CD14-positive monocyte (primary cell): ENCODE data around the gene CHN1. TPM values are rescaled to one million over a fixed set of nuclear protein-coding genes. Genes with fewer than 3 reads are reported as not detected.

ENCODE experiments used
- DNase-seq, 3 donors: peaks; one replicate each; pipeline ENCODE4 v3.0.0-alpha.2; 2011 to 2022
- H2AFZ ChIP-seq: 2 replicates; pipeline ENCODE4 v1.6.0; 2012; ENCODE audit warnings: mild to moderate bottlenecking, low read depth, low read length, inconsistent platforms; ENCODE audit not compliant: insufficient read depth, poor library complexity, severe bottlenecking
- H3K27ac ChIP-seq, 2 donors: 1 replicate in 1 of 2; 2 replicates in 1 of 2; pipeline ENCODE4 v1.5.1; 2012 to 2013; ENCODE audit warnings: low read length in 2 of 2, control low read depth in 1 of 2, inconsistent platforms in 1 of 2, low read depth in 1 of 2, mild to moderate bottlenecking in 1 of 2
- H3K27me3 ChIP-seq, 2 donors: one replicate each; pipeline versions ENCODE4 v1.6.0 to v1.6.1; 2011 to 2013; ENCODE audit warnings: low read length in 2 of 2; ENCODE audit not compliant: control insufficient read depth in 2 of 2, insufficient read depth in 2 of 2
- H3K36me3 ChIP-seq, 2 donors: replicated peaks in 1 of 2; 1 replicate in 1 of 2; 2 replicates in 1 of 2; pipeline versions ENCODE4 v1.5.1 to v1.6.1; 2012 to 2013; ENCODE audit warnings: low read length in 2 of 2, control low read depth in 1 of 2, inconsistent platforms in 1 of 2, mild to moderate bottlenecking in 1 of 2; ENCODE audit not compliant: insufficient read depth in 2 of 2, control insufficient read depth in 1 of 2
- H3K4me1 ChIP-seq, 2 donors: 1 replicate in 1 of 2; 2 replicates in 1 of 2; pipeline versions ENCODE4 v1.5.1 to v1.6.1; 2012 to 2013; ENCODE audit warnings: low read length in 2 of 2, control low read depth in 1 of 2, inconsistent platforms in 1 of 2, mild to moderate bottlenecking in 1 of 2, moderate library complexity in 1 of 2; ENCODE audit not compliant: insufficient read depth in 2 of 2, control insufficient read depth in 1 of 2
- H3K4me2 ChIP-seq: replicated peaks from 2 replicates; pipeline ENCODE3; 2012; ENCODE audit warnings: low read length, moderate library complexity, mild to moderate bottlenecking; ENCODE audit not compliant: poor library complexity, severe bottlenecking; ENCODE audit errors: extremely low read depth
- H3K4me3 ChIP-seq, 3 experiments: fragments of 200-600 bp in 1 of 3; sonication (generic) in 1 of 3; replicated peaks in 1 of 3; 1 replicate in 2 of 3; 2 replicates in 1 of 3; pipeline ENCODE4 v1.5.1; 2011 to 2013; ENCODE audit warnings: low read length in 3 of 3, mild to moderate bottlenecking in 3 of 3, control low read depth in 2 of 3, low read depth in 2 of 3, inconsistent platforms in 1 of 3, moderate library complexity in 1 of 3
- H3K79me2 ChIP-seq: 2 replicates; pipeline ENCODE4 v1.6.0; 2012; ENCODE audit warnings: mild to moderate bottlenecking, control low read depth, inconsistent platforms, low read length, moderate library complexity; ENCODE audit not compliant: insufficient read depth
- H3K9ac ChIP-seq: 2 replicates; pipeline ENCODE4 v1.6.0; 2017; ENCODE audit warnings: low read length, mild to moderate bottlenecking; ENCODE audit not compliant: insufficient read depth, poor library complexity, severe bottlenecking
- H3K9me3 ChIP-seq, 2 donors: replicated peaks in 1 of 2; 1 replicate in 1 of 2; 2 replicates in 1 of 2; pipeline versions ENCODE4 v1.5.1 to v1.6.1; 2012 to 2013; ENCODE audit warnings: low read length in 2 of 2, control low read depth in 1 of 2; ENCODE audit not compliant: control insufficient read depth in 1 of 2, insufficient read depth in 1 of 2
- H4K20me1 ChIP-seq: 2 replicates; pipeline ENCODE4 v1.6.0; 2012; ENCODE audit warnings: mild to moderate bottlenecking, low read length, control low read depth, moderate library complexity; ENCODE audit not compliant: insufficient read depth
- H3K27ac Mint-ChIP-seq, 7 donors: one replicate each; pipeline ENCODE4 v1.8.0; 2020; ENCODE audit warnings: mild to moderate bottlenecking in 7 of 7, mixed read lengths in 7 of 7, moderate library complexity in 6 of 7, inconsistent platforms in 2 of 7
- H3K27me3 Mint-ChIP-seq, 3 donors: one replicate each; pipeline ENCODE4 v1.8.0; 2021 to 2022; ENCODE audit warnings: low read depth in 3 of 3, mild to moderate bottlenecking in 3 of 3, mixed read lengths in 3 of 3, moderate library complexity in 3 of 3, inconsistent platforms in 1 of 3
- H3K36me3 Mint-ChIP-seq, 2 donors: one replicate each; pipeline ENCODE4 v1.8.0; 2020; ENCODE audit warnings: mixed read lengths in 2 of 2, inconsistent platforms in 1 of 2, mild to moderate bottlenecking in 1 of 2
- H3K4me1 Mint-ChIP-seq: one replicate; pipeline ENCODE4 v1.8.0; 2020; ENCODE audit warnings: mild to moderate bottlenecking, mixed read lengths
- H3K4me3 Mint-ChIP-seq, 2 donors: one replicate each; pipeline ENCODE4 v1.8.0; 2020; ENCODE audit warnings: mild to moderate bottlenecking in 2 of 2, mixed read lengths in 2 of 2, moderate library complexity in 1 of 2
- H3K9me3 Mint-ChIP-seq, 7 donors: one replicate each; pipeline ENCODE4 v1.8.0; 2020 to 2022; ENCODE audit warnings: mixed read lengths in 7 of 7, mild to moderate bottlenecking in 6 of 7, moderate library complexity in 6 of 7, inconsistent platforms in 2 of 7
- CTCF ChIP-seq: fragments of 200-600 bp; IDR thresholded peaks from one replicate; pipeline ENCODE4 v1.8.0; 2022; ENCODE audit warnings: antibody characterized with exemption, mild to moderate bottlenecking
- WGBS: methylation state at CpG from one replicate; pipeline ENCODE4 v1.1.5; 2013; ENCODE audit warnings: missing lambda C conversion rate; ENCODE audit not compliant: insufficient coverage; 5-methylcytosine and 5-hydroxymethylcytosine counted together
- intact Hi-C, 2 donors: fragments of 100-400 bp; cut with micrococcal nuclease; formaldehyde crosslinking; loops; one replicate each; pipeline versions ENCODE4 v1.15.0 to v1.15.1; 2023
- polyA plus RNA-seq, 3 donors: library from polyadenylated mRNA; depleted of rRNA in 1 of 3; unstranded in 2 of 3; stranded (reverse) in 1 of 3; fragments of 300-500 nt in 2 of 3; fragments of >200 nt in 1 of 3; fragmentation: Illumina TruSeq in 2 of 3; gene quantifications; 1 replicate in 2 of 3; 2 replicates in 1 of 3; pipeline ENCODE4 v1.2.3, GENCODE V29; 2012 to 2021

The CHN1 gene
- polyA plus RNA-seq, 3 donors, result 0.36 TPM; not detected in 2

GRCh38 chr2:175019566-175020327, 14.6 kb upstream of the CHN1 start:
- WGBS, result no CpG with 5 or more reads among the region's 2 CpGs
- no peaks in the 10 kb centered on the region for H3K36me3 Mint-ChIP-seq

More at GRCh38 chr2:175019566-175020327, 14.6 kb upstream of the CHN1 start:
- Histone ChIP-seq H3K4me3 (no peak overlapping the region), H3K36me3 (no peaks in the 10 kb centered on the region), H3K4me2 (no peak overlapping the region), H3K27me3 (no peaks in the 10 kb centered on the region), H4K20me1 (no peaks in the 10 kb centered on the region), H3K79me2 (no peaks in the 10 kb centered on the region), H3K9me3 (no peaks in the 10 kb centered on the region), H2AFZ (no peak overlapping the region), H3K4me1 (no peaks in the 10 kb centered on the region), H3K9ac (no peak overlapping the region), H3K27ac (no peak overlapping the region)
- Mint-ChIP-seq H3K4me1 (peaks cover 2% of the 10 kb centered on the region), H3K27ac (no peak overlapping the region), H3K4me3 (no peak overlapping the region), H3K27me3 (peaks cover 7 to 9% (median 7%) of the 10 kb centered on the region in 3 donors), H3K9me3 (peaks cover 0 to 4% (median 0%) of the 10 kb centered on the region in 7 donors)
- no peak for DNase-seq
- intact Hi-C loops, result no loop called here
- TF ChIP-seq CTCF, result no peak
